T-helper 1 cell treated with Interleukin-12 subunit alpha and Interleukin-12 subunit beta and Interleukin-4 antibody, amounts not matched to agents 30 μg/mL and 1 μg/mL, for 36 hours (primary cell): ENCODE measurements around the gene AUTS2.

Experiments used
- H3K27ac Mint-ChIP-seq: one replicate; pipeline ENCODE4 v1.8.0; 2021; ENCODE audit warnings: mild to moderate bottlenecking, mixed read lengths
- H3K27me3 Mint-ChIP-seq: one replicate; pipeline ENCODE4 v1.8.0; 2021; ENCODE audit warnings: low read depth, mixed read lengths
- H3K36me3 Mint-ChIP-seq: one replicate; pipeline ENCODE4 v1.8.0; 2021; ENCODE audit warnings: low read depth, mixed read lengths
- H3K4me1 Mint-ChIP-seq: one replicate; pipeline ENCODE4 v1.8.0; 2021; ENCODE audit warnings: low read depth, mixed read lengths
- H3K4me3 Mint-ChIP-seq: one replicate; pipeline ENCODE4 v1.8.0; 2021; ENCODE audit warnings: mild to moderate bottlenecking, moderate library complexity, mixed read lengths
- H3K9me3 Mint-ChIP-seq: one replicate; pipeline ENCODE4 v1.8.0; 2021; ENCODE audit warnings: mixed read lengths

AUTS2 gene

GRCh38 chr7:70533614-70534013 is 935.3 kb downstream of the AUTS2 start:
- Mint-ChIP-seq H3K4me3 (no peak overlapping the region), H3K27ac (no peak overlapping the region), H3K27me3 (no peaks in the 10 kb centered on the region), H3K9me3 (peaks cover 3% of the 10 kb centered on the region), H3K4me1 (no peaks in the 10 kb centered on the region), H3K36me3 (no peaks in the 10 kb centered on the region)

- H3K4me1 Mint-ChIP-seq = no peaks in the 10 kb centered on the region
- H3K27ac Mint-ChIP-seq = no peak overlapping the region
- H3K9me3 Mint-ChIP-seq = no peaks in the 10 kb centered on the region
- H3K4me3 Mint-ChIP-seq = no peak overlapping the region
- no peaks in the 10 kb centered on the region for H3K36me3 Mint-ChIP-seq
- no peaks in the 10 kb centered on the region for H3K27me3 Mint-ChIP-seq
These were observed 940.9 kb downstream of the AUTS2 start for GRCh38 chr7:70539205-70539604.

GRCh38 chr7:70539617-70540016 is 941.3 kb downstream of the AUTS2 start:
- Mint-ChIP-seq H3K27ac (no peak overlapping the region), H3K9me3 (no peaks in the 10 kb centered on the region), H3K4me1 (no peaks in the 10 kb centered on the region), H3K36me3 (no peaks in the 10 kb centered on the region), H3K27me3 (no peaks in the 10 kb centered on the region), H3K4me3 (no peak overlapping the region)

- Mint-ChIP-seq H3K4me1 (no peaks in the 10 kb centered on the region), H3K27me3 (no peaks in the 10 kb centered on the region), H3K36me3 (no peaks in the 10 kb centered on the region), H3K27ac (no peak overlapping the region), H3K4me3 (no peak overlapping the region), H3K9me3 (no peaks in the 10 kb centered on the region)
These were observed 942.4 kb downstream of the AUTS2 start for GRCh38 chr7:70540641-70541040.

- Mint-ChIP-seq H3K4me3 (no peak overlapping the region), H3K9me3 (no peaks in the 10 kb centered on the region), H3K36me3 (no peaks in the 10 kb centered on the region), H3K4me1 (no peaks in the 10 kb centered on the region), H3K27me3 (no peaks in the 10 kb centered on the region), H3K27ac (no peak overlapping the region)
These were observed 944.6 kb downstream of the AUTS2 start for GRCh38 chr7:70542750-70543376.

GRCh38 chr7:70544016-70544415 is 945.7 kb downstream of the AUTS2 start:
- no peak overlapping the region for H3K27ac Mint-ChIP-seq
- no peaks in the 10 kb centered on the region for H3K27me3 Mint-ChIP-seq
- H3K4me3 Mint-ChIP-seq = no peak overlapping the region
- H3K36me3 Mint-ChIP-seq = no peaks in the 10 kb centered on the region
- no peaks in the 10 kb centered on the region for H3K9me3 Mint-ChIP-seq
- H3K4me1 Mint-ChIP-seq = no peaks in the 10 kb centered on the region

- H3K9me3 Mint-ChIP-seq = no peaks in the 10 kb centered on the region
- H3K27ac Mint-ChIP-seq = no peak overlapping the region
- H3K4me3 Mint-ChIP-seq = no peak overlapping the region
- H3K27me3 Mint-ChIP-seq = no peaks in the 10 kb centered on the region
- H3K4me1 Mint-ChIP-seq = no peaks in the 10 kb centered on the region
- no peaks in the 10 kb centered on the region for H3K36me3 Mint-ChIP-seq
These were observed 946.9 kb downstream of the AUTS2 start for GRCh38 chr7:70545214-70545613.

GRCh38 chr7:70552141-70552540 is 953.9 kb downstream of the AUTS2 start:
- Mint-ChIP-seq H3K4me1 (no peaks in the 10 kb centered on the region), H3K27ac (no peak overlapping the region), H3K27me3 (no peaks in the 10 kb centered on the region), H3K9me3 (no peaks in the 10 kb centered on the region), H3K36me3 (no peaks in the 10 kb centered on the region), H3K4me3 (no peak overlapping the region)

GRCh38 chr7:70553364-70553763 is 955.1 kb downstream of the AUTS2 start:
- Mint-ChIP-seq H3K9me3 (peaks cover 2% of the 10 kb centered on the region), H3K4me3 (no peak overlapping the region), H3K36me3 (no peaks in the 10 kb centered on the region), H3K27me3 (no peaks in the 10 kb centered on the region), H3K27ac (no peak overlapping the region), H3K4me1 (no peaks in the 10 kb centered on the region)

- Mint-ChIP-seq H3K36me3 (no peaks in the 10 kb centered on the region), H3K9me3 (peaks cover 6% of the 10 kb centered on the region), H3K27ac (no peak overlapping the region), H3K4me1 (no peaks in the 10 kb centered on the region), H3K27me3 (no peaks in the 10 kb centered on the region), H3K4me3 (no peak overlapping the region)
These were observed 956.4 kb downstream of the AUTS2 start for GRCh38 chr7:70554646-70555045.

- peaks cover 12% of the 10 kb centered on the region for H3K9me3 Mint-ChIP-seq
- no peaks in the 10 kb centered on the region for H3K4me1 Mint-ChIP-seq
- no peaks in the 10 kb centered on the region for H3K36me3 Mint-ChIP-seq
- H3K4me3 Mint-ChIP-seq = no peak overlapping the region
- no peak overlapping the region for H3K27ac Mint-ChIP-seq
- no peaks in the 10 kb centered on the region for H3K27me3 Mint-ChIP-seq
These were observed 958.5 kb downstream of the AUTS2 start for GRCh38 chr7:70556761-70557160.

GRCh38 chr7:70557338-70557737 is 959.1 kb downstream of the AUTS2 start:
- no peaks in the 10 kb centered on the region for H3K27me3 Mint-ChIP-seq
- no peak overlapping the region for H3K4me3 Mint-ChIP-seq
- H3K27ac Mint-ChIP-seq = no peak overlapping the region
- H3K9me3 Mint-ChIP-seq = peaks cover 12% of the 10 kb centered on the region
- H3K4me1 Mint-ChIP-seq = no peaks in the 10 kb centered on the region
- no peaks in the 10 kb centered on the region for H3K36me3 Mint-ChIP-seq

GRCh38 chr7:70559815-70560214 is 961.5 kb downstream of the AUTS2 start:
- no peak overlapping the region for H3K27ac Mint-ChIP-seq
- H3K9me3 Mint-ChIP-seq = peaks cover 12% of the 10 kb centered on the region
- no peak overlapping the region for H3K4me3 Mint-ChIP-seq
- H3K4me1 Mint-ChIP-seq = no peaks in the 10 kb centered on the region
- H3K27me3 Mint-ChIP-seq = no peaks in the 10 kb centered on the region
- H3K36me3 Mint-ChIP-seq = no peaks in the 10 kb centered on the region

- no peak overlapping the region for H3K27ac Mint-ChIP-seq
- no peaks in the 10 kb centered on the region for H3K27me3 Mint-ChIP-seq
- no peaks in the 10 kb centered on the region for H3K4me1 Mint-ChIP-seq
- H3K36me3 Mint-ChIP-seq = no peaks in the 10 kb centered on the region
- peaks cover 8% of the 10 kb centered on the region for H3K9me3 Mint-ChIP-seq
- H3K4me3 Mint-ChIP-seq = no peak overlapping the region
These were observed 965.7 kb downstream of the AUTS2 start for GRCh38 chr7:70563960-70564359.

GRCh38 chr7:70565721-70566370 is 967.6 kb downstream of the AUTS2 start:
- H3K9me3 Mint-ChIP-seq = no peaks in the 10 kb centered on the region
- no peak overlapping the region for H3K4me3 Mint-ChIP-seq
- H3K36me3 Mint-ChIP-seq = no peaks in the 10 kb centered on the region
- no peaks in the 10 kb centered on the region for H3K4me1 Mint-ChIP-seq
- H3K27ac Mint-ChIP-seq = no peak overlapping the region
- H3K27me3 Mint-ChIP-seq = no peaks in the 10 kb centered on the region
